GM23338 (cell line): ENCODE data around the gene CER1. TPM values are rescaled to one million over a fixed set of nuclear protein-coding genes. Genes with fewer than 3 reads are reported as not detected.

Experiments used
- ATAC-seq: fragments of 200-7000 bp; cut with Tn5 transposase; 3 replicates; pipeline ENCODE4 v1.9.1; 2020
- DNase-seq: peaks from one replicate; pipeline ENCODE4 v3.0.0-alpha.2; 2015; ENCODE audit warnings: low spot score
- H2AFZ ChIP-seq: fragments of 200-600 bp; sonication (generic); 2 replicates; pipeline ENCODE4 v1.8.0; 2016; ENCODE audit warnings: antibody characterized with exemption, mild to moderate bottlenecking, moderate library complexity
- H3F3A ChIP-seq: fragments of 200-600 bp; sonication (generic); replicated peaks from 2 replicates; pipeline ENCODE4 v1.8.0; 2017; ENCODE audit warnings: antibody characterized with exemption, mixed run types, low read depth
- H3K27ac ChIP-seq: fragments of 200-600 bp; sonication (generic); 2 replicates; pipeline ENCODE4 v1.6.1; 2016; ENCODE audit warnings: low read depth
- H3K27me3 ChIP-seq: fragments of 200-600 bp; sonication (generic); 2 replicates; pipeline ENCODE4 v1.8.0; 2016; ENCODE audit warnings: mild to moderate bottlenecking, mixed run types, moderate library complexity; ENCODE audit not compliant: insufficient read depth
- H3K36me3 ChIP-seq: fragments of 200-600 bp; sonication (generic); 2 replicates; pipeline ENCODE4 v1.8.0; 2016; ENCODE audit warnings: mild to moderate bottlenecking; ENCODE audit not compliant: insufficient read depth
- H3K4me1 ChIP-seq: fragments of 200-600 bp; sonication (generic); 2 replicates; pipeline ENCODE4 v1.8.0; 2016; ENCODE audit warnings: mild to moderate bottlenecking, moderate library complexity; ENCODE audit not compliant: insufficient read depth
- H3K4me2 ChIP-seq: fragments of 200-600 bp; sonication (generic); 2 replicates; pipeline ENCODE4 v1.7.1; 2017; ENCODE audit warnings: mixed run types
- H3K4me3 ChIP-seq: fragments of 200-600 bp; sonication (generic); 2 replicates; pipeline ENCODE4 v1.6.1; 2016; ENCODE audit warnings: mixed run types
- H3K79me2 ChIP-seq: fragments of 200-600 bp; sonication (generic); replicated peaks from 2 replicates; pipeline ENCODE4 v1.8.0; 2017; ENCODE audit warnings: mild to moderate bottlenecking; ENCODE audit not compliant: insufficient read depth
- H3K9me2 ChIP-seq: fragments of 200-600 bp; sonication (generic); 2 replicates; pipeline ENCODE4 v1.8.0; 2017; ENCODE audit not compliant: insufficient read depth
- H4K20me1 ChIP-seq: fragments of 200-600 bp; sonication (generic); replicated peaks from 2 replicates; pipeline ENCODE4 v1.8.0; 2017; ENCODE audit warnings: mild to moderate bottlenecking; ENCODE audit not compliant: insufficient read depth
- H3K27ac Mint-ChIP-seq: 2 replicates; pipeline ENCODE4 v1.8.0; 2020; ENCODE audit warnings: inconsistent platforms, mild to moderate bottlenecking, moderate library complexity, mixed read lengths
- H3K27me3 Mint-ChIP-seq: 3 replicates; pipeline ENCODE4 v1.8.0; 2022; ENCODE audit warnings: low read depth, mild to moderate bottlenecking, moderate library complexity, mixed read lengths, inconsistent platforms; ENCODE audit not compliant: insufficient read depth, poor library complexity
- H3K36me3 Mint-ChIP-seq: 3 replicates; pipeline ENCODE4 v1.8.0; 2021; ENCODE audit warnings: low read depth, mild to moderate bottlenecking, inconsistent platforms, moderate library complexity, mixed read lengths
- H3K4me1 Mint-ChIP-seq: 3 replicates; pipeline ENCODE4 v1.8.0; 2020; ENCODE audit warnings: mild to moderate bottlenecking, inconsistent platforms, mixed read lengths
- H3K4me3 Mint-ChIP-seq: 3 replicates; pipeline ENCODE4 v1.8.0; 2021; ENCODE audit warnings: moderate library complexity, mild to moderate bottlenecking, inconsistent platforms, mixed read lengths
- H3K9me3 Mint-ChIP-seq: 3 replicates; pipeline ENCODE4 v1.8.0; 2020; ENCODE audit warnings: moderate library complexity, mild to moderate bottlenecking, inconsistent platforms, mixed read lengths
- CREB1 ChIP-seq: fragments of 250-450 bp; sonication (Bioruptor Pico); IDR thresholded peaks from 2 replicates; pipeline ENCODE4 v1.5.0; 2020; ENCODE audit warnings: low read depth, mild to moderate bottlenecking, moderate library complexity
- EZH2phosphoT487 ChIP-seq: fragments of 200-600 bp; sonication (generic); IDR thresholded peaks from one replicate; pipeline ENCODE4 v1.8.1; 2018; ENCODE audit warnings: antibody characterized with exemption; ENCODE audit not compliant: unreplicated experiment
- POLR2AphosphoS5 ChIP-seq: IDR thresholded peaks from 2 replicates; pipeline ENCODE4 v1.6.1; 2016; ENCODE audit warnings: antibody characterized with exemption, low read depth
- STAT1 ChIP-seq: IDR thresholded peaks from one replicate; pipeline ENCODE4 v1.6.1; 2016; ENCODE audit warnings: antibody characterized with exemption; ENCODE audit not compliant: unreplicated experiment
- ZNF114 ChIP-seq: fragments of 250-450 bp; sonication (Bioruptor Pico); IDR thresholded peaks from 2 replicates; pipeline ENCODE4 v1.5.0; 2020; ENCODE audit warnings: mild to moderate bottlenecking, moderate library complexity
- ZNF331 ChIP-seq: fragments of 250-450 bp; sonication (Bioruptor Pico); IDR thresholded peaks from 2 replicates; pipeline ENCODE4 v1.5.0; 2020; ENCODE audit warnings: low read depth, mild to moderate bottlenecking, moderate library complexity
- ZNF462 ChIP-seq: fragments of 250-450 bp; sonication (Bioruptor Pico); IDR thresholded peaks from 2 replicates; pipeline ENCODE4 v1.5.0; 2020; ENCODE audit warnings: mild to moderate bottlenecking, moderate library complexity
- polyA plus RNA-seq: library from polyadenylated mRNA; unstranded; fragments of >200 nt; fragmentation: Nextera tagmentation; extraction: Ambion mirVana; gene quantifications from 2 replicates; pipeline ENCODE4 v1.2.1, GENCODE V29; 2016
- total RNA-seq: library from RNA; depleted of rRNA; stranded (reverse); fragments of >200 nt; shearing (Covaris generic); gene quantifications from 2 replicates; pipeline ENCODE4 v1.2.3, GENCODE V29; 2014
- TF ChIP-seq, protein P1 (sequence below), 2 experiments: fragments of 200-600 bp in 1 of 2; sonication (generic) in 1 of 2; conservative IDR thresholded peaks; 2 replicates each; pipeline versions ENCODE4 v1.5.1 to v1.6.1; 2016 to 2017; ENCODE audit warnings: antibody characterized with exemption in 2 of 2, low read depth in 2 of 2, mild to moderate bottlenecking in 2 of 2, moderate library complexity in 1 of 2

CER1 gene
- total and polyA plus RNA-seq, 2 experiments from 2014 or later = 0.73 to 4.4 TPM

GRCh38 chr9:14756291-14756690 lies 33.8 kb upstream of the CER1 start:
- Histone ChIP-seq H2AFZ (no peak overlapping the region), H3K9me2 (peaks cover 4% of the 10 kb centered on the region; the same call in 1 of the 2 replicates), H3K79me2 (no peaks in the 10 kb centered on the region), H3K27me3 (no peaks in the 10 kb centered on the region), H3K4me1 (no peaks in the 10 kb centered on the region), H3F3A (no peaks in the 10 kb centered on the region), H3K36me3 (no peaks in the 10 kb centered on the region), H3K4me2 (no peak overlapping the region), H4K20me1 (no peaks in the 10 kb centered on the region), H3K27ac (no peak overlapping the region), H3K4me3 (no peak overlapping the region)
- DNase-seq = no peak
- Mint-ChIP-seq H3K4me3 (no peak overlapping the region), H3K36me3 (no peaks in the 10 kb centered on the region), H3K9me3 (no peaks in the 10 kb centered on the region), H3K27ac (no peak overlapping the region), H3K4me1 (no peaks in the 10 kb centered on the region; the same call in 2 of the 3 replicates), H3K27me3 (no peaks in the 10 kb centered on the region)
- TF ChIP-seq ZNF462 (CRISPR knock-in tag) (no peak), ZNF331 (CRISPR knock-in tag) (no peak), POLR2AphosphoS5 (no peak), CREB1 (no peak)
- ATAC-seq = no peak

DNA sequence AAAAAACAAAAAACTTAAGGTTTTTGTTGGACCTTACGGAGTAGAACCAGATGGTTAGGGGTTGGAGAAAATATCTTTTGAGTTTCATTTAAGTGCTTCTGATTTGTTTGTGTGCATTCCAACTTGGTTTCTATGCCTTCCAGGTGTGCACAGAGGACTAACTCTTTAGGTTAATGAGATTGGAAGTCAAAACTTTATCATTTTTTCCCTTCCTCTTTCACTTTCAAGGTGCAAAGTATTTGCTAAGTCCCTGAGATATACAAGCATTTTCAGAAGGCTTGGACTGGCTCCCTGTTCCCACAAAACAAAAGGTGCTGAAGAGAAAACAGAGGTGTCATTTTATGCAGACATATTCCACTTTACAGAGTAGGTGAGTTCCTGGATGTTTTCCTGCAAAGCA lies 30.3 kb upstream of the CER1 start:
- no peak overlapping the region for H3K4me2 ChIP-seq
- H3K79me2 ChIP-seq = no peaks in the 10 kb centered on the region
- Mint-ChIP-seq H3K4me1 (peaks cover 20% of the 10 kb centered on the region), H3K9me3 (no peaks in the 10 kb centered on the region; the same call in 2 of the 3 replicates), H3K36me3 (no peaks in the 10 kb centered on the region), H3K4me3 (no peak overlapping the region), H3K27me3 (peaks cover 4% of the 10 kb centered on the region), H3K27ac (no peak overlapping the region)
- no peaks in the 10 kb centered on the region for H4K20me1 ChIP-seq
- H3K27ac ChIP-seq = no peak overlapping the region
- peaks cover 10% of the 10 kb centered on the region; the same call in 1 of the 2 replicates for H3K4me1 ChIP-seq
- ATAC-seq = no peak
- no peak overlapping the region for H3K4me3 ChIP-seq
- H3K9me2 ChIP-seq = peaks cover 4% of the 10 kb centered on the region; the same call in 1 of the 2 replicates
- H3K27me3 ChIP-seq = no peaks in the 10 kb centered on the region
- H2AFZ ChIP-seq = no peak overlapping the region
- DNase-seq = no peak
- H3F3A ChIP-seq = no peaks in the 10 kb centered on the region
- no peaks in the 10 kb centered on the region for H3K36me3 ChIP-seq
- no peak for TF ChIP-seq ZNF114 (CRISPR knock-in tag)
- TF ChIP-seq EZH2phosphoT487 = no peak
- no peak for TF ChIP-seq STAT1
- TF ChIP-seq, protein P1, sequence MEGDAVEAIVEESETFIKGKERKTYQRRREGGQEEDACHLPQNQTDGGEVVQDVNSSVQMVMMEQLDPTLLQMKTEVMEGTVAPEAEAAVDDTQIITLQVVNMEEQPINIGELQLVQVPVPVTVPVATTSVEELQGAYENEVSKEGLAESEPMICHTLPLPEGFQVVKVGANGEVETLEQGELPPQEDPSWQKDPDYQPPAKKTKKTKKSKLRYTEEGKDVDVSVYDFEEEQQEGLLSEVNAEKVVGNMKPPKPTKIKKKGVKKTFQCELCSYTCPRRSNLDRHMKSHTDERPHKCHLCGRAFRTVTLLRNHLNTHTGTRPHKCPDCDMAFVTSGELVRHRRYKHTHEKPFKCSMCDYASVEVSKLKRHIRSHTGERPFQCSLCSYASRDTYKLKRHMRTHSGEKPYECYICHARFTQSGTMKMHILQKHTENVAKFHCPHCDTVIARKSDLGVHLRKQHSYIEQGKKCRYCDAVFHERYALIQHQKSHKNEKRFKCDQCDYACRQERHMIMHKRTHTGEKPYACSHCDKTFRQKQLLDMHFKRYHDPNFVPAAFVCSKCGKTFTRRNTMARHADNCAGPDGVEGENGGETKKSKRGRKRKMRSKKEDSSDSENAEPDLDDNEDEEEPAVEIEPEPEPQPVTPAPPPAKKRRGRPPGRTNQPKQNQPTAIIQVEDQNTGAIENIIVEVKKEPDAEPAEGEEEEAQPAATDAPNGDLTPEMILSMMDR (conservative IDR thresholded peaks at IDR 0.05; ENCODE audit: low read depth in 2 of 2) = no peak
